ENCODE measurements around the gene IL1RAP. TPM values are rescaled to one million over a fixed set of nuclear protein-coding genes. Genes with fewer than 3 reads are reported as not detected.

IL1RAP gene
- total RNA-seq, 2 experiments from 2014 or later, result 13.7 to 14.7 TPM

GRCh38 chr3:190486908-190487607, 26.8 kb upstream of the IL1RAP start:
- Mint-ChIP-seq H3K4me3 (no peak overlapping the region), H3K27me3 (peaks cover 46% of the 10 kb centered on the region), H3K27ac (no peak overlapping the region), H3K36me3 (ENCODE audit: low read depth) (no peaks in the 10 kb centered on the region), H3K9me3 (no peaks in the 10 kb centered on the region), H3K4me1 (ENCODE audit: low read depth) (no peaks in the 10 kb centered on the region)
- Histone ChIP-seq H3K4me1 (ENCODE audit: insufficient read depth, low read length) (no peaks in the 10 kb centered on the region), H3K27me3 (ENCODE audit: control insufficient read depth in 1 of 2, insufficient read depth in 2 of 2, low read length in 2 of 2) (peaks cover 12 to 19% of the 10 kb centered on the region in 2 experiments), H3K27ac (ENCODE audit: low read depth in 1 of 2, low read length in 2 of 2) (no peak overlapping the region), H3K9me3 (ENCODE audit: control insufficient read depth in 1 of 2, insufficient read depth in 1 of 2, low read length in 2 of 2) (no peaks in the 10 kb centered on the region), H3K36me3 (ENCODE audit: insufficient read depth, low read length) (no peaks in the 10 kb centered on the region), H3K4me3 (ENCODE audit: low read length) (no peak overlapping the region)
- no peak for TF ChIP-seq CTCF (IDR thresholded peaks at IDR 0.05)
- DNase-seq (no peak), ATAC-seq (ENCODE audit: poor library complexity) (no peak)
- intact Hi-C loops (cut with DNase I, micrococcal nuclease), result no loop called here
- CTCF ChIA-PET, result no interaction called here
- POLR2A ChIA-PET, result interaction anchor here (1.0 kb wide), 1 partner anchor 10 kb away, joined by 3 read pairs; no protein-coding TSS in a partner anchor

GRCh38 chr3:190491533-190492054, 22.3 kb upstream of the IL1RAP start:
- Histone ChIP-seq H3K4me1 (ENCODE audit: insufficient read depth, low read length) (no peaks in the 10 kb centered on the region), H3K9me3 (ENCODE audit: control insufficient read depth in 1 of 2, insufficient read depth in 1 of 2, low read length in 2 of 2) (no peaks in the 10 kb centered on the region), H3K36me3 (ENCODE audit: insufficient read depth, low read length) (no peaks in the 10 kb centered on the region), H3K4me3 (ENCODE audit: low read length) (no peak overlapping the region), H3K27ac (ENCODE audit: low read depth in 1 of 2, low read length in 2 of 2) (no peak overlapping the region), H3K27me3 (ENCODE audit: control insufficient read depth in 1 of 2, insufficient read depth in 2 of 2, low read length in 2 of 2) (peaks cover 12 to 27% of the 10 kb centered on the region in 2 experiments)
- no peaks in the 10 kb centered on the region for H3K9me3 Mint-ChIP-seq
- H3K27ac Mint-ChIP-seq, result no peak overlapping the region
- H3K4me3 Mint-ChIP-seq, result no peak overlapping the region
- no peaks in the 10 kb centered on the region for H3K4me1 Mint-ChIP-seq (ENCODE audit: low read depth)
- POLR2A ChIA-PET, result no interaction called here
- TF ChIP-seq CTCF (IDR thresholded peaks at IDR 0.05), result no peak
- intact Hi-C loops (cut with DNase I, micrococcal nuclease), result no loop called here
- peaks cover 53% of the 10 kb centered on the region for H3K27me3 Mint-ChIP-seq
- CTCF ChIA-PET, result no interaction called here
- ATAC-seq (ENCODE audit: poor library complexity) (no peak), DNase-seq (no peak)
- no peaks in the 10 kb centered on the region for H3K36me3 Mint-ChIP-seq (ENCODE audit: low read depth)

GRCh38 chr3:190492129-190492528, 21.8 kb upstream of the IL1RAP start:
- ATAC-seq (ENCODE audit: poor library complexity) (no peak), DNase-seq (no peak)
- Histone ChIP-seq H3K27ac (ENCODE audit: low read depth in 1 of 2, low read length in 2 of 2) (no peak overlapping the region), H3K36me3 (ENCODE audit: insufficient read depth, low read length) (no peaks in the 10 kb centered on the region), H3K4me3 (ENCODE audit: low read length) (no peak overlapping the region), H3K9me3 (ENCODE audit: control insufficient read depth in 1 of 2, insufficient read depth in 1 of 2, low read length in 2 of 2) (no peaks in the 10 kb centered on the region), H3K27me3 (ENCODE audit: control insufficient read depth in 1 of 2, insufficient read depth in 2 of 2, low read length in 2 of 2) (peaks cover 12 to 30% of the 10 kb centered on the region in 2 experiments), H3K4me1 (ENCODE audit: insufficient read depth, low read length) (no peaks in the 10 kb centered on the region)
- TF ChIP-seq CTCF (IDR thresholded peaks at IDR 0.05), result no peak
- no peaks in the 10 kb centered on the region for H3K4me1 Mint-ChIP-seq (ENCODE audit: low read depth)
- POLR2A ChIA-PET, result no interaction called here
- no peaks in the 10 kb centered on the region for H3K9me3 Mint-ChIP-seq
- intact Hi-C loops (cut with DNase I, micrococcal nuclease), result no loop called here
- CTCF ChIA-PET, result no interaction called here
- H3K27me3 Mint-ChIP-seq, result peaks cover 55% of the 10 kb centered on the region
- no peak overlapping the region for H3K27ac Mint-ChIP-seq
- no peaks in the 10 kb centered on the region for H3K36me3 Mint-ChIP-seq (ENCODE audit: low read depth)
- no peak overlapping the region for H3K4me3 Mint-ChIP-seq

Measured in CD4-positive, alpha-beta T cell (primary cell).